Epithelial cell of esophagus (primary cell): Measurements from ENCODE around the gene ACBD3.
A peak's percentile ranks its signal among the peaks of the same experiment; 100 is the strongest.

Source experiments
- DNase-seq: peaks from one replicate; pipeline ENCODE4 v3.0.0; 2010; ENCODE audit warnings: low read depth
- H3K4me3 ChIP-seq: 2 replicates; pipeline ENCODE4 v1.5.1; 2011; ENCODE audit warnings: mild to moderate bottlenecking, low read length, control low read depth
- CTCF ChIP-seq: IDR thresholded peaks from 2 replicates; pipeline ENCODE4 v1.5.1; 2011; ENCODE audit warnings: low read depth, mild to moderate bottlenecking, low read length, control low read depth, inconsistent platforms; ENCODE audit not compliant: insufficient read depth; ENCODE audit errors: missing control alignments

ACBD3 gene

GRCh38 chr1:226186124-226187018 lies at the start of gene ACBD3:
TSS of gene ACBD3 (minus strand) at chr1:226186741. CDS start at chr1:226186675, 66 bp downstream.
- peak; percentile 74 for DNase-seq

GRCh38 chr1:226233806-226234205 lies 47.3 kb upstream of the ACBD3 start:
- TF ChIP-seq CTCF: no peak
- no peak overlapping the region for H3K4me3 ChIP-seq
- DNase-seq: no peak

More at GRCh38 chr1:226186124-226187018, at the start of gene ACBD3:
- no peak for TF ChIP-seq CTCF
- H3K4me3 ChIP-seq: peak within 1 kb of the TSS; percentile 87

- no peak for DNase-seq
- TF ChIP-seq CTCF: no peak
- no peak overlapping the region for H3K4me3 ChIP-seq
These were observed 46.8 kb upstream of the ACBD3 start for GRCh38 chr1:226233293-226233692.

DNA sequence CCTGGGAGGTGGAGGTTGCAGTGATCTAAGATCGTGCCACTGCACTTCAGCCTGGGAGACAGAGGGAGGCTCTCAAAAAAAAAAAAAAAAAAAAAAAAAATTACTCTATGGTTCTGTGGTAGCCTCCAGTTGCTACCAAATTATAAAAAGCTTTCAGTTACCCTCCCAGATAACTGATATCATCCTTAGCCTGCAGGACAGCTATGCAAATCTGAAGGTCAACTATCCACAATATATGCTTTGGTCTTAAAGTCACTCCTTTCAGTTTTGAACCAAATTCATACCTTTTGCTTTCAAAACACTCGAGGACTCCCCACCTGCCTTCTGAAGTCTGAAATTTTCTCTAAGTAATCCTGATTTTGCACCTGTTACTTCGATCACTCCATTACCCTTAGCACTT lies 40.1 kb upstream of the ACBD3 start:
- TF ChIP-seq CTCF: no peak
- H3K4me3 ChIP-seq: no peak overlapping the region
- DNase-seq: no peak

GRCh38 chr1:226223786-226224244 lies 37.3 kb upstream of the ACBD3 start:
- TF ChIP-seq CTCF: no peak
- H3K4me3 ChIP-seq: peak overlapping the region; percentile 41
- DNase-seq: peak; percentile 35

DNA sequence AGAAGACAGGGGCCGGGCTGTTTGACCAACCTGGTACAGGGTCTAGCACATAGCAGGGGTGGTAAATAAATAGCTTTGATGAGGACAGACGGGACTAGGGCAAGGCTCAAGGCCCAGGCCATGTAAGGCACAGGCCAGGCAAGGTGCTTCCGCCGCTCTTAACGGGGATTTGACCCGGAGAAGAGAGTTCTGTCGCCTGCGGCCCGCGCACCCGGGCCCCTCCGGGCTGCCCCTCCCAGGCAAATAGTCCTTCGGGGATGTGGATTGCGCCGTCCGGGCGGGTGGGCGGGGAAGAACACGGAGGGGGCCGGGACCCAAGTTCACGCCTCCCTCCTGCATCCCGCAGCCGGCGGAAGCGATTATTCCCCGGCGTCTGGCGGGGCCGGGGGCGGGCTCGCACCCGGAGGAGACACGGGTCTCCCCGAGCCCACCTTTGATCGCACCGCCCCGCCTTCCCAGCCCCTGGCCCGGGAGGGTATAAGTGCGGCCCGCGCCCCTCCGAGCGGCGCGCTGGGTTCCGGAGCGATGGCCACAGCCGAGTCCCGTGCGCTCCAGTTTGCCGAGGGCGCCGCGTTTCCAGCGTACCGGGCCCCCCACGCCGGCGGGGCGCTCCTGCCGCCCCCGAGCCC lies 36.7 kb upstream of the ACBD3 start, which contains the start of gene MIXL1:
Gene MIXL1 (plus strand): TSS at position 508 of the 629 bp plus-strand sequence. CDS start 18 bp downstream, at position 526.
- DNase-seq: no peak
- TF ChIP-seq CTCF: no peak
- H3K4me3 ChIP-seq: peak within 1 kb of the TSS; percentile 41

DNA sequence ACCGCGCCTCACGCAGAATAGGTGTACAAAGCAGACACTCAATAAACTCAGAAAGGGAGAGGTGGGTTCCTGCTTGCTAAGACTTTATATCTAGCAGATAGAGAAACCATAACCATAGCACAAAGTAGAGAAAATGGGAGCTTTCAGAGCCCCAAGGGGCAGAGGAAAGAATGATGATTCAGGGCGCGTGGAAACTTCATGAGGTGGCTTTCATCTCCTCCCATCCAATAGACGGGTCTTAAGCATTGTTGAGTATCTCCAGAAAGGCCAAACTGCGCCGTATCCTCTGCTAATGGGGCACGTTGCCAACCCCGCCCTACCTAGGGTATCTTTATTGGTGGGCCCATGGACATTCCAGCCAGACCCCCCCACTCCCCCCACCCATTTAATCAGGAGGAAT lies 36.1 kb upstream of the ACBD3 start:
- DNase-seq: no peak

More for the DNA sequence above, 36.1 kb upstream of the ACBD3 start:
- TF ChIP-seq CTCF: no peak
- no peak overlapping the region for H3K4me3 ChIP-seq
